ENCODE results near the gene RFLNA.

DNA sequence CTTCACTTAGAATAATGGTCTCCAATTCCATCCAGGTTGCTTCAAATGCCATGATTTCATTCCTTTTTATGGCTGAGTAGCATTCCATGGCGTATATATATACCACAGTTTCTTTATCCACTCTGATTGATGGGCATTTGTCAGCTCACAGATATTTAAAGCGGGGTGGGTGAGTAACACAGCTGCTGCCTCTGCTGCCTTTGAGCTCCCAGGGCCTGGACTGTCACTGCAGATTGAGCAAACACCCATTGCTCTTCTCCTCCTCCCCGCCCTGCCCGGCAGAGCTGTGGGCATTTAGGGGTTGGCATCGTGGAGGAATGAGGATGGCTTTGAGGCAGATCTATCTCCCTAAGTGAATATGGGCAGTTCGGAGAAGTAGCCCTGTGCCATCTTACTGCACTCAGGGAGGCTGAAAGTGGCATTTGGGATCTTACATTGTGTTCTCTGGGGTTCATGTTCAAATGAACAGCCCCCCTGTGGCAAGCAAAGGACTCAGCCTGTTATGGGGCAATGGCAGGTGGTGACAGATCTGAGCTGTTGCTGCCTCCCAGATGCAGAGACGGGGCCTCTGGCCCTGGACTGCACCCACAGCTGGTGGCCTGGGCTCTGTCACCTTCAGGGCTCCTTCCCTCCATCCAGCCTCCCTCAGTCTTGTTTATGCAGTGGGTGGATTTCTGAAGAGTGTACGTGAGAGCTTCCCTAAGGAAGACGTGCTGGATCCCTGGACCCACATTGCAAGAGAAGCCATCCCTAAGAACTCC is 4.9 kb downstream of the RFLNA start:
- TF ChIP-seq CTCF (IDR thresholded peaks at IDR 0.05; ENCODE audit: low read length) = no peak
- no peak for TF ChIP-seq EZH2 (IDR thresholded peaks at IDR 0.05; ENCODE audit: borderline replicate concordance, low read length)
